ENCODE measurements around the gene FLNB. TPM values are rescaled to one million over a fixed set of nuclear protein-coding genes. Genes with fewer than 3 reads are reported as not detected.

The FLNB gene
- total RNA-seq, 2 donors from 2014 or later: 246 to 362 TPM

DNA sequence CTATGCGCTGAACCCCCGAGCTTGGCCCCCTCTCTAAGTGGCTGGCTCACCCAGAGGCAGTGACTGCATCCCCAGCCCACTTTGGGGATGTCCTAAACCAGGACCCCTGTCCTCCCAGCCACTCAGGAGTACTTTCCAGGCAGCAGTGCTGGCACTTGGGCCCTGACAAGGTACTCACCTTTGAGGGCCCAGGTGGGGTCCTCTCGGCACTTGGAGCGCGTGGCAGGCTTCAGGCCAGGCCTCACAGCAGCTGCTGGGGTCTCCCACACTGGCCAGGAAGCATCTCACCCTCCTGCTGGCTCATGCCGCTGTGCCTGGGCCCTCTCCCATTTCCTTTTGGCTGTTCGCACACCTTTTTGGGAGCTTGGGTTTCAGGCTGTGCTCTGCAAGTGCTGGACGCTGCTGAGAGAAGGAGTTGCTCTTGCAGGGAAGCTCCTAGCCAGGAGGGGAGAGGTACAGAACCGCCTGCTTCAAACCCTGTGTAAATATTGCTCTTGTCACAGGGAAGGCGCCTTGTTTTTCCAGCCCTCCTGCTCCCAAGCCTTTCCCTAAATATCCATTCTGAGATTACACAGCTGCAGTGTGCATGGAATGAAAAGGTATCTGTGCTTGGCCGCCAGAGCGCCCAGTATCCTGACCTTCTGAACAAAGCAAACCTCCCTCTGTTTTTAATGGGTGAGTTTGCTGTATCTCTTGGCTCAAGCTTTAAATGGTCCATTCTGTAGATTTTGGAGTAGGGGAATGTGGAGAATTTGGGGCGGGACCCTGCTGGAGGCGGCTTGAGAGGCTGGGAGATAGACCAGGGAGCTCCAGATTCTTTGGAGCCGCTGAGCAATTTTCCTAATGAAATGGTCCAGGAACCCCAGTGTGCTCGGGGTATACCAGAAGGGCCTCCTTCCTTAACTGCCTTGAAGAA, 156.9 kb downstream of the FLNB start:
- Histone ChIP-seq H3K4me1 (peaks cover 3% of the 10 kb centered on the region), H3K27me3 (no peaks in the 10 kb centered on the region), H3K4me3 (no peak overlapping the region), H3K9ac (ENCODE audit: low read depth in 2 of 2, low read length in 2 of 2) (no peak overlapping the region), H3K9me3 (no peaks in the 10 kb centered on the region), H3K36me3 (peaks cover 22% of the 10 kb centered on the region), H3K27ac (no peak overlapping the region)
- TF ChIP-seq, protein P1, sequence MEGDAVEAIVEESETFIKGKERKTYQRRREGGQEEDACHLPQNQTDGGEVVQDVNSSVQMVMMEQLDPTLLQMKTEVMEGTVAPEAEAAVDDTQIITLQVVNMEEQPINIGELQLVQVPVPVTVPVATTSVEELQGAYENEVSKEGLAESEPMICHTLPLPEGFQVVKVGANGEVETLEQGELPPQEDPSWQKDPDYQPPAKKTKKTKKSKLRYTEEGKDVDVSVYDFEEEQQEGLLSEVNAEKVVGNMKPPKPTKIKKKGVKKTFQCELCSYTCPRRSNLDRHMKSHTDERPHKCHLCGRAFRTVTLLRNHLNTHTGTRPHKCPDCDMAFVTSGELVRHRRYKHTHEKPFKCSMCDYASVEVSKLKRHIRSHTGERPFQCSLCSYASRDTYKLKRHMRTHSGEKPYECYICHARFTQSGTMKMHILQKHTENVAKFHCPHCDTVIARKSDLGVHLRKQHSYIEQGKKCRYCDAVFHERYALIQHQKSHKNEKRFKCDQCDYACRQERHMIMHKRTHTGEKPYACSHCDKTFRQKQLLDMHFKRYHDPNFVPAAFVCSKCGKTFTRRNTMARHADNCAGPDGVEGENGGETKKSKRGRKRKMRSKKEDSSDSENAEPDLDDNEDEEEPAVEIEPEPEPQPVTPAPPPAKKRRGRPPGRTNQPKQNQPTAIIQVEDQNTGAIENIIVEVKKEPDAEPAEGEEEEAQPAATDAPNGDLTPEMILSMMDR (IDR thresholded peaks at IDR 0.05): no peak
- DNase-seq: no peak
- intact Hi-C loops (cut with DNase I): no loop called here

DNA sequence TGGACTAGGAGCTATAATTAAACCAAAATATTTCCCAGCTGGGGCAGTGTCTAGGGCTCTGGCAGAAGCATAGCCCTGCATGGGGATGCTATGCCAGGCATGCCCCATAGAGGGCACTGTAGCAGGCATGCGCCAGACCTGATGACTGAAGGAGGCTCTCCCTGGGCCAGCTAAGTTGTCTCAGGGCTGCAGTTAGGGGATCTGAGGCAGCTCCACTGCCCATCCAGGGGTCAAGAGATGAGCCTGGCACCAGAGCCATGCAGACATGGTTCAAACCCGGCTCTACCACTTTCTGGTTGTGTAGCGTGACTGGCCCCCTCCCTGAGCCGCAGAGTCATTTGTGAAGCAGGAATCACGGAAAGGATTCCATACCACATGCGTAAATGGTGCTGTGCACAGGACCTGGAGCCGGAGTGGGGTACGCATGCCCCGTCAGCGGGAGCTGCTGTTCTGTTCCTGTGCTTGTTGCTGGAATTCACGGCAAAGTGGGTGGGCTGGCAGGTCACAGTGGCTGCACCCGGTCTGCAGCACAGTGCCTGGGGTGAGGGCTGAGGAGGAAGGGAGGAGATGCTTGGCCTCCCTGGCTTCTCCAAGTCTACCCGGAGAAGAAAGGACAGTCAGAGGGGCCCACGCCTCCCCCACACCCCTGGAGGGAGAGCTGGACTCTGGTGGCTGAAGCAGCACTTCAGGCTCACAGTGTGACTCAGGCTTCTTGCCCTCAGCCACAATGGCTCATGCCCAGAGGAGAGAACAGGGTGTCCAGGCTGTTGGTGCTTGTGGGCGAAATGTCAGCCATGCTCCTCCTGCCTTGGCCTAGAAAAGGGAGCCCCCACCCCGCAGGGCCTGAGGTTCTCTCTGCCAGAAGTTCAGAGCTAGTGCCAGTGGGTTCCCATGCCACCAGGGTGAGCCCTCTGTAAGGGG, 159.5 kb downstream of the FLNB start:
- no peak overlapping the region for H3K27ac ChIP-seq
- H3K36me3 ChIP-seq: peaks cover 31% of the 10 kb centered on the region
- H3K4me1 ChIP-seq: no peaks in the 10 kb centered on the region

DNA sequence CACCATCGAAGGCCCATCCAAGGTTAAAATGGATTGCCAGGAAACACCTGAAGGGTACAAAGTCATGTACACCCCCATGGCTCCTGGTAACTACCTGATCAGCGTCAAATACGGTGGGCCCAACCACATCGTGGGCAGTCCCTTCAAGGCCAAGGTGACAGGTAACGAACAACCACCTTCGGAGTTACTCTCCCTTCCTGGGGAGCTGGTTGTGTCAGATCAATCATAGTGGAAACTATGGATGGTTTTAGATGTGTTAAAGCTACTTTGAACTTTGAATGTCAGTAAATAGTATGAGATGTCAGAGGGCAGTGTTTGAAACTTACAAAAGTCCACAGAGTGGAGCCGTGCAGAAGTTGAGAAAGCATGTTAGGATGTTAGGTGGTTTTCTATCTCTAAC, 160.3 kb downstream of the FLNB start:
- Histone ChIP-seq H3K4me1 (peaks cover 4% of the 10 kb centered on the region), H3K27me3 (no peaks in the 10 kb centered on the region), H3K27ac (no peak overlapping the region), H3K4me3 (no peak overlapping the region), H3K36me3 (peaks cover 26% of the 10 kb centered on the region), H3K9ac (ENCODE audit: low read depth in 2 of 2, low read length in 2 of 2) (no peak overlapping the region), H3K9me3 (no peaks in the 10 kb centered on the region)
- TF ChIP-seq, protein P1 (IDR thresholded peaks at IDR 0.05): no peak
- DNase-seq: no peak
- intact Hi-C loops (cut with DNase I): no loop called here

More for the DNA sequence above, 159.5 kb downstream of the FLNB start:
- DNase-seq: peak; percentile 69
- TF ChIP-seq, protein P1 (IDR thresholded peaks at IDR 0.05): peak; percentile 92
- no peak overlapping the region for H3K9ac ChIP-seq (ENCODE audit: low read depth in 2 of 2, low read length in 2 of 2)
- H3K9me3 ChIP-seq: no peaks in the 10 kb centered on the region
- no peaks in the 10 kb centered on the region for H3K27me3 ChIP-seq
- intact Hi-C loops (cut with DNase I): no loop called here
- no peak overlapping the region for H3K4me3 ChIP-seq

DNA sequence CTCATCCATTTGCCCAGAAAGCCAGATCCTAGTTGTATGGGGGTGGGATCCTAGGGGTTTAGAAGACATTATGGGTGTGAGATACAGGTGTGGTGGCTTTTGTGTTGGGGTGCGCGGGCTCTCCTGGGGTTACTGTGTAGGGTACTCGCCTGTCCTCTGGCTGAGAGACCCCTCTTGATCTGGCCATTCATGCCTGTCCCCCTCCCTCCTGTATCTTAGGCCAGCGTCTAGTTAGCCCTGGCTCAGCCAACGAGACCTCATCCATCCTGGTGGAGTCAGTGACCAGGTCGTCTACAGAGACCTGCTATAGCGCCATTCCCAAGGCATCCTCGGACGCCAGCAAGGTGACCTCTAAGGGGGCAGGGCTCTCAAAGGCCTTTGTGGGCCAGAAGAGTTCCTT, 161.1 kb downstream of the FLNB start:
- no peaks in the 10 kb centered on the region for H3K9me3 ChIP-seq
- H3K9ac ChIP-seq (ENCODE audit: low read depth in 2 of 2, low read length in 2 of 2): no peak overlapping the region
- H3K4me3 ChIP-seq: no peak overlapping the region
- H3K27me3 ChIP-seq: no peaks in the 10 kb centered on the region
- H3K36me3 ChIP-seq: peaks cover 26% of the 10 kb centered on the region
- intact Hi-C loops (cut with DNase I): no loop called here
- DNase-seq: no peak
- no peak overlapping the region for H3K27ac ChIP-seq
- TF ChIP-seq, protein P1 (IDR thresholded peaks at IDR 0.05): no peak
- H3K4me1 ChIP-seq: peaks cover 13% of the 10 kb centered on the region

DNA sequence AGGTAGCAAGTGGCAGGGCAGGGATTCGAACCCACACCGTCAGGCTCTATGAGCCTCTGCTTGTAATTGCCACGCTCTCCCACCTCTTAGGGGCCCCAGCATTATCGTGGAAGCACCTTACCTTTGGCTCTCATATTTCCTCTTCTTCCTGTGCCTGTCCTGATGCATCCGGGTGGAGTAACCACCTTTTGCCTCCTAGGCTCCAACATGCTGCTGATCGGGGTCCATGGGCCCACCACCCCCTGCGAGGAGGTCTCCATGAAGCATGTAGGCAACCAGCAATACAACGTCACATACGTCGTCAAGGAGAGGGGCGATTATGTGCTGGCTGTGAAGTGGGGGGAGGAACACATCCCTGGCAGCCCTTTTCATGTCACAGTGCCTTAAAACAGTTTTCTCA, 162.2 kb downstream of the FLNB start:
- Histone ChIP-seq H3K27ac (no peak overlapping the region), H3K4me3 (no peak overlapping the region), H3K27me3 (no peaks in the 10 kb centered on the region), H3K4me1 (peaks cover 23% of the 10 kb centered on the region), H3K9me3 (no peaks in the 10 kb centered on the region), H3K9ac (ENCODE audit: low read depth in 2 of 2, low read length in 2 of 2) (no peak overlapping the region), H3K36me3 (peaks cover 26% of the 10 kb centered on the region)
- TF ChIP-seq, protein P1 (IDR thresholded peaks at IDR 0.05): no peak
- intact Hi-C loops (cut with DNase I): loop anchor here (5.0 to 10.0 kb wide), 2 partner anchors 163 to 206 kb away; partner anchors contain the start of gene FLNB
- DNase-seq: no peak
